ENCODE data around the gene ENTPD8. TPM values are rescaled to one million over a fixed set of nuclear protein-coding genes. Genes with fewer than 3 reads are reported as not detected.
A peak's percentile ranks its signal among the peaks of the same experiment; 100 is the strongest.

The ENTPD8 gene
- total RNA-seq, 4 donors from 2014 or later: not detected

DNA sequence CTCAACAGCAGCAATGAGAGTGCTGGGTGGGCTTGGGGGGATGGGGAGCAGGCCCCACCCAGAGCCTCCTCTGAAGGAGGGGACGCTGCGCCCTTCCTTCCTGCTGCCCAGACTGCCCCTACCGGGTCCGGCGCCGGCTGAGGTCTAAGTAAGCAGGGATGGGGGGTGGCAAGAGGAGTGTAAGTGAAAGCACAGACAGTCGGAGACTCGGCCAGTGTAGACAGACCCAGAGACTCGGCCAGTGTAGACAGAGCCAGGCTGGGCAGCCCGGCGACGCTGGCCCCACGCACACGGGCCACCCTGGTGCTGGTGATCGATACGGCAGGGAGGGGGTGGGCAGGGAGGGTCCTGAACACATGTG, 7.4 kb upstream of the ENTPD8 start:
- peak in 1 of 2 donors; percentile 61 for DNase-seq (ENCODE audit: low spot score in 2 of 2)
- Histone ChIP-seq H3K4me3 (no peak overlapping the region), H3K4me1 (peaks cover 29% of the 10 kb centered on the region), H3K9me3 (no peaks in the 10 kb centered on the region), H3K36me3 (peaks cover 25% of the 10 kb centered on the region), H3K27ac (no peak overlapping the region), H3K27me3 (no peaks in the 10 kb centered on the region)
- 92% methylated on average over 5 of the region's 16 CpGs for WGBS
- TF ChIP-seq POLR2A (IDR thresholded peaks at IDR 0.05): no peak

DNA sequence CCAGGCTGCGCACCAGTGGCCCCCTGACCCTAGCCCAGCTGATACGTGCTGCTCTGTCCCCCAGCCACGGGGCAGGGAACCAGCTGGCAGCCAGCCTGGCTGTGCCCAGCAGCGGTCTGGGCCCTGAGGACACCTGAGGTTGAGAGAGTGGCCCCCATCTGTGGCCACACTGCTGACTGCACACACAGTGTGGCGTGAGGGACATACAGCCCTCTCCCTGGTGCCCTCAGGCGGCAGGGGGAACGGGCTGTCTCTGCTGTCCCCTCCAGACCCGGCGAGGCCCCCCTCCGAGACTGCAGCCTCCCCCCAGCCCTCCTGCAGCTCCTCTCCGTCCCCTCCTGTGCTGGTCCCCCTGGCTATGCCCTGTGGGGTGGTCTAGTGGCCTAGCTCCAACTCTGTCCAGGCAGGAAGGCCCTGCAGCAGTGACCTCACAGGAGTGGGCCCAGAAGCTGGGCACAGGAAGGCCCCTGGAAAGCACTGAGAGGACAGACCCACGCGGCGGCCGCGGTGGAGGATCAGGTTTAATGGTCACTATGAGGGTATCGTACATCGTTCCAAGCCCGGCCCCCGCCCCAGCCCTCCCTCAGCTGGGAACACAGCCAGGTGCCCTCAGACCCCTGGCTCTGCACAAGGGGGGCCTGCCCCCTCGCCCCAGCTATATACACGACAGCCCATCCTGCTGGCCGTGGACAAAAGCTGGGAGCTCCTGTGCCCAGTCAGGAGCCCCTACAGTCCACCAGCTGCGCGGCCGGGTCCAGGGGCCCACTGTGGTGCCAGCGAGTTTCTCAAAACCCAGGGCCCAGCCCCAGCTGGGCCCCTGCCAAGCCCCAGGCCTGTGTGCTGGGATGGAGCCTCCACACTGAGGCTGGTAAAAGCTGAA, 6.8 kb upstream of the ENTPD8 start:
- peak in 1 of 2 donors; percentile 64 for DNase-seq (ENCODE audit: low spot score in 2 of 2)
- H3K9me3 ChIP-seq: no peaks in the 10 kb centered on the region
- no peak for TF ChIP-seq EP300 (IDR thresholded peaks at IDR 0.05)
- TF ChIP-seq, protein P1, sequence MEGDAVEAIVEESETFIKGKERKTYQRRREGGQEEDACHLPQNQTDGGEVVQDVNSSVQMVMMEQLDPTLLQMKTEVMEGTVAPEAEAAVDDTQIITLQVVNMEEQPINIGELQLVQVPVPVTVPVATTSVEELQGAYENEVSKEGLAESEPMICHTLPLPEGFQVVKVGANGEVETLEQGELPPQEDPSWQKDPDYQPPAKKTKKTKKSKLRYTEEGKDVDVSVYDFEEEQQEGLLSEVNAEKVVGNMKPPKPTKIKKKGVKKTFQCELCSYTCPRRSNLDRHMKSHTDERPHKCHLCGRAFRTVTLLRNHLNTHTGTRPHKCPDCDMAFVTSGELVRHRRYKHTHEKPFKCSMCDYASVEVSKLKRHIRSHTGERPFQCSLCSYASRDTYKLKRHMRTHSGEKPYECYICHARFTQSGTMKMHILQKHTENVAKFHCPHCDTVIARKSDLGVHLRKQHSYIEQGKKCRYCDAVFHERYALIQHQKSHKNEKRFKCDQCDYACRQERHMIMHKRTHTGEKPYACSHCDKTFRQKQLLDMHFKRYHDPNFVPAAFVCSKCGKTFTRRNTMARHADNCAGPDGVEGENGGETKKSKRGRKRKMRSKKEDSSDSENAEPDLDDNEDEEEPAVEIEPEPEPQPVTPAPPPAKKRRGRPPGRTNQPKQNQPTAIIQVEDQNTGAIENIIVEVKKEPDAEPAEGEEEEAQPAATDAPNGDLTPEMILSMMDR (IDR thresholded peaks at IDR 0.05): no peak
- no peak for TF ChIP-seq POLR2A (IDR thresholded peaks at IDR 0.05)
- TF ChIP-seq POLR2AphosphoS5 (IDR thresholded peaks at IDR 0.05): no peak
- no peaks in the 10 kb centered on the region for H3K27me3 ChIP-seq
- WGBS: 91% methylated on average over 9 of the region's 27 CpGs
- H3K27ac ChIP-seq: no peak overlapping the region
- H3K4me3 ChIP-seq: no peak overlapping the region
- H3K36me3 ChIP-seq: peaks cover 21% of the 10 kb centered on the region
- peaks cover 24% of the 10 kb centered on the region for H3K4me1 ChIP-seq

DNA sequence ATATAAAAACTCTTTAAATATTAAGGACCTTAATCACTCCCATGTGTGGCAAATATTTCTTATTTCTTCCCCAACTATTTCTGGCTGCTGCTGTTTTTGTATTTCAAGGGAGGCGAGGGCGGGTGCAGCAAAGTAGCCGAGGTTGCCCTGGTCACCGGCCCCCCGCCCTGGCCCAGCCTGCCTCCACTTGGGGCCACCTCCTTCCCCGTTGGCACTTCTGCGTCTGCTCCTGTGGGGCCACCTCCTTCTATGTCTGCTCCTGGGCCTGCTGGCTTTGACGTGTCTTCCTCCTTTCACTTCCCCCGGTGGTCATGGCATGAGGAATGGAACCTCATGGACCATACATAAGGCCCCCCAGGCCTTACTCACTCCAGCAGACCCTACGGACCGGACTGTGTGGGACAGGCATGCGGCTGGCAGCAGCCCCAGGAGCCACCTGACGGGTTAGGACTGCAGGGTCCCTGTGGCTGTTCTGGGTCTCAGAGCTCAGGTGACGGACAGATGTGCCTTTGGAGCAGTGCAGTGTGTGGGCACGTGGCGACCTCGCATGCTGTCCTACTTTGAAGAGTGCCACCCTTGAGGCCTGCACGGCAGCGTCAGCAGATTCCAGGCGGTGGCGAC, 5.8 kb upstream of the ENTPD8 start:
- Histone ChIP-seq H3K4me1 (peaks cover 25% of the 10 kb centered on the region), H3K9me3 (no peaks in the 10 kb centered on the region), H3K4me3 (no peak overlapping the region), H3K36me3 (peaks cover 14% of the 10 kb centered on the region), H3K27ac (no peak overlapping the region), H3K27me3 (peaks cover 1% of the 10 kb centered on the region)
- DNase-seq (ENCODE audit: low spot score in 2 of 2): peak in 1 of 2 donors; percentile 65
- TF ChIP-seq, protein P1 (IDR thresholded peaks at IDR 0.05): no peak
- TF ChIP-seq EP300 (IDR thresholded peaks at IDR 0.05) (no peak), POLR2A (IDR thresholded peaks at IDR 0.05) (no peak), POLR2AphosphoS5 (IDR thresholded peaks at IDR 0.05) (no peak)
- 45% methylated on average over 13 of the region's 21 CpGs for WGBS

DNA sequence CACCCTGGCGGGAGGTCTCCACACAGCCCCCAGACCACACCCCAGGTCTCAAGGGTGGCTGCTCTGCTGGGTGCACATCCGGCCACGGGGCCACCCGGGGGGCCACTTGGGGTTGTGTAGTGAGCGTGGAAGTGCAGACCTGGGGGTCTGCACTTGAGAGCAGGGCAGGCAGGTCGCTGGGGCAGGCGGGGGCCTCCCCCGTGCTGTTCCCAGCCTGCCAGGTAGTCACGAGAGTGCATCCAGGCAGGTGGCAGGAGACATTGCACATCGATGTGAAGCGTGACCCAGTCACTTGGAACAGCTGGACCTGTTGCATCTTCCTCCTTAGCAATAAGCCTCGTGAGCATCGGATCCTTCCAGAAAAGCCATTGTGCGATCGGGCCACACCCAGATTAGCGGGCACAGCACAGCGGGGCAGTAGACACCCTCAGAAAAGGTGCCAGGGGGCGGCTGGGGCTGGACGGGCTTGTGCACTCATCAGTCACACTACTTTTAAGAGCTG, 4.8 kb upstream of the ENTPD8 start:
- peak in 1 of 2 donors; percentile 76 for DNase-seq (ENCODE audit: low spot score in 2 of 2)
- H3K36me3 ChIP-seq: peaks cover 14% of the 10 kb centered on the region
- no peaks in the 10 kb centered on the region for H3K9me3 ChIP-seq
- H3K27me3 ChIP-seq: peaks cover 11% of the 10 kb centered on the region
- no peak overlapping the region for H3K27ac ChIP-seq
- TF ChIP-seq POLR2A (IDR thresholded peaks at IDR 0.05) (no peak), POLR2AphosphoS5 (IDR thresholded peaks at IDR 0.05) (peak in 1 of 3 donors; percentile 12), EP300 (IDR thresholded peaks at IDR 0.05) (no peak)
- TF ChIP-seq, protein P1 (IDR thresholded peaks at IDR 0.05): no peak
- no peak overlapping the region for H3K4me3 ChIP-seq
- 44% methylated on average over 7 of the region's 19 CpGs for WGBS
- peaks cover 34% of the 10 kb centered on the region for H3K4me1 ChIP-seq

DNA sequence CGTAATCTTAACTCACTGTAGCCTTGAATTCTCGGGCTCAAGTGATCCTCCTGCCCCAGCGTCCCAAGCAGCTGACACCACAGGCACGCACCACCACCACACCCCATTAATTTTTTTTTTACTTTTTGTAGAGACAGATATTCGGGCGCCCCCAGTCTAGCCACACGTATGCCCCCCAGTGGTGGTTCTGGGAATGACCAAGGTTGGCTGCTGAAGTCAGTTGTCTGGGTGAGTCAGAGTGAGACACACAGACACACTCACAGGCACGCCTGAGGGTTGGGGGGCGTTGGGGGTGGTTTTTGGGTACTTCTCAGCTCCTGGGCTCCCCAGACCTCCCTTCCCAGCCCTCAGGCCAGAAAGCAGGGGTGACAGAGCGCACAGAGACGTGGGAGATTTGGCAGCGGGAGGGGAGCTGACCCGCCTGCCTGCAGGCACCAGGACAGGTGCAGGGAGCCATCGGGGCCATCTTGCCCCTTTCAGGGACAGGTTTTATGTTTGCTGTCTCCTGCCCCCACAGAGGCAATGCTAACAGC, 4.2 kb upstream of the ENTPD8 start:
- Histone ChIP-seq H3K36me3 (peaks cover 14% of the 10 kb centered on the region), H3K9me3 (no peaks in the 10 kb centered on the region), H3K4me3 (no peak overlapping the region), H3K27ac (no peak overlapping the region), H3K4me1 (peaks cover 34% of the 10 kb centered on the region), H3K27me3 (peaks cover 11% of the 10 kb centered on the region)
- peak in 1 of 2 donors; percentile 92 for DNase-seq (ENCODE audit: low spot score in 2 of 2)
- 12% methylated on average over 14 of the region's 14 CpGs for WGBS
- no peak for TF ChIP-seq EP300 (IDR thresholded peaks at IDR 0.05)
- TF ChIP-seq, protein P1 (IDR thresholded peaks at IDR 0.05): peak; percentile 62 to 84
- no peak for TF ChIP-seq POLR2A (IDR thresholded peaks at IDR 0.05)
- no peak for TF ChIP-seq POLR2AphosphoS5 (IDR thresholded peaks at IDR 0.05)
